Keratinocyte (primary cell): ENCODE results near the gene IL1A. TPM values are rescaled to one million over a fixed set of nuclear protein-coding genes. Genes with fewer than 3 reads are reported as not detected.

Experiments used
- DNase-seq: peaks from one replicate; pipeline ENCODE4 v3.0.0-alpha.2; 2011; ENCODE audit warnings: low read depth, missing footprints, low spot score
- FAIRE-seq: peaks from 2 replicates; lab custom pipeline; 2011; peaks lifted over from hg19 to GRCh38; lab: Jason Lieb, UNC
- H2AFZ ChIP-seq: 2 replicates; pipeline ENCODE4 v1.6.0; 2012; ENCODE audit warnings: low read length, control low read depth, inconsistent platforms; ENCODE audit not compliant: control insufficient read depth
- H3K27ac ChIP-seq: 2 replicates; pipeline ENCODE4 v1.5.1; 2011; ENCODE audit warnings: low read length; ENCODE audit not compliant: control insufficient read depth, insufficient read depth
- H3K27me3 ChIP-seq: 3 replicates; pipeline ENCODE4 v1.6.0; 2011; ENCODE audit warnings: low read length; ENCODE audit not compliant: control insufficient read depth, insufficient read depth; ENCODE audit errors: extremely low read depth
- H3K36me3 ChIP-seq, 2 experiments: 2 replicates in 1 of 2; 3 replicates in 1 of 2; pipeline ENCODE4 v1.5.1; 2011; ENCODE audit warnings: low read length in 2 of 2, mild to moderate bottlenecking in 1 of 2; ENCODE audit not compliant: control insufficient read depth in 2 of 2, insufficient read depth in 2 of 2; ENCODE audit errors: extremely low read depth in 1 of 2
- H3K4me1 ChIP-seq: 3 replicates; pipeline ENCODE4 v1.5.1; 2011; ENCODE audit warnings: low read length; ENCODE audit not compliant: control insufficient read depth, insufficient read depth; ENCODE audit errors: extremely low read depth
- H3K4me2 ChIP-seq: 3 replicates; pipeline ENCODE4 v1.6.0; 2011; ENCODE audit warnings: low read depth, low read length; ENCODE audit not compliant: control insufficient read depth, insufficient read depth; ENCODE audit errors: extremely low read depth
- H3K4me3 ChIP-seq, 3 experiments: fragments of 200-600 bp in 1 of 3; sonication (generic) in 1 of 3; 2 replicates in 2 of 3; 3 replicates in 1 of 3; pipeline ENCODE4 v1.5.1; 2011 to 2016; ENCODE audit warnings: low read length in 3 of 3, mild to moderate bottlenecking in 3 of 3, control low read depth in 2 of 3, inconsistent platforms in 1 of 3, low read depth in 1 of 3, mixed read lengths in 1 of 3, mixed run types in 1 of 3, moderate library complexity in 1 of 3; ENCODE audit not compliant: control insufficient read depth in 2 of 3, insufficient read depth in 2 of 3; ENCODE audit errors: extremely low read depth in 1 of 3
- H3K79me2 ChIP-seq: 2 replicates; pipeline ENCODE4 v1.6.0; 2012; ENCODE audit warnings: low read length; ENCODE audit not compliant: control insufficient read depth, insufficient read depth
- H3K9ac ChIP-seq: 3 replicates; pipeline ENCODE4 v1.6.0; 2011; ENCODE audit warnings: low read length; ENCODE audit not compliant: control insufficient read depth, insufficient read depth; ENCODE audit errors: extremely low read depth
- H3K9me1 ChIP-seq: 3 replicates; pipeline ENCODE4 v1.6.0; 2011; ENCODE audit warnings: low read length; ENCODE audit not compliant: control insufficient read depth, insufficient read depth; ENCODE audit errors: extremely low read depth
- H3K9me3 ChIP-seq: 2 replicates; pipeline ENCODE4 v1.5.1; 2012; ENCODE audit warnings: low read depth, low read length; ENCODE audit not compliant: control insufficient read depth
- H4K20me1 ChIP-seq: 3 replicates; pipeline ENCODE4 v1.6.0; 2011; ENCODE audit warnings: low read length; ENCODE audit not compliant: control insufficient read depth, insufficient read depth; ENCODE audit errors: extremely low read depth
- CTCF ChIP-seq, 3 experiments: IDR thresholded peaks in 1 of 3; conservative IDR thresholded peaks in 1 of 3; optimal IDR thresholded peaks in 1 of 3; 2 replicates in 2 of 3; 3 replicates in 1 of 3; pipeline versions ENCODE3 to v1.5.1; 2011; ENCODE audit warnings: low read length in 3 of 3, mild to moderate bottlenecking in 3 of 3, moderate library complexity in 2 of 3, control low read depth in 1 of 3, inconsistent platforms in 1 of 3; ENCODE audit not compliant: insufficient read depth in 2 of 3; ENCODE audit errors: extremely low read depth in 1 of 3
- EZH2 ChIP-seq: IDR thresholded peaks from one replicate; pipeline ENCODE4 v1.6.1; 2012; ENCODE audit warnings: inconsistent platforms, mild to moderate bottlenecking, low read length, moderate library complexity
- dilution Hi-C: fragments of 300-500 bp; cut with MboI; formaldehyde crosslinking; loops from one replicate; pipeline ENCODE4 v1.7.0; 2020; ENCODE audit warnings: low sequenced_read_pairs; ENCODE audit not compliant: extremely low pct_ligation_motif_present
- polyA plus RNA-seq, 5 experiments: library from polyadenylated mRNA; depleted of rRNA in 3 of 5; stranded (reverse) in 3 of 5; stranded (forward) in 1 of 5; unstranded in 1 of 5; fragments of >200 nt; gene quantifications; 1 replicate in 1 of 5; 2 replicates in 3 of 5; 3 replicates in 1 of 5; pipeline versions ENCODE4 v1.2.1 to v1.2.3, GENCODE V29; 2011 to 2012; ENCODE audit warnings: missing spikeins in 2 of 5, low read depth in 1 of 5, low replicate concordance in 1 of 5

IL1A gene
- polyA plus RNA-seq, 1 donor (not counting 4 experiments of a cell fraction or from before 2014, with no cell fraction given) = 269 TPM

GRCh38 chr2:112756207-112756606 lies 28.1 kb downstream of the IL1A start:
- Histone ChIP-seq H4K20me1 (no peaks in the 10 kb centered on the region), H3K4me3 (no peak overlapping the region), H3K9me3 (no peaks in the 10 kb centered on the region), H3K36me3 (peaks cover 0 to 50% of the 10 kb centered on the region in 2 experiments), H3K4me1 (no peaks in the 10 kb centered on the region), H3K9me1 (no peaks in the 10 kb centered on the region), H2AFZ (no peak overlapping the region), H3K4me2 (no peak overlapping the region), H3K9ac (no peak overlapping the region), H3K79me2 (peaks cover 47% of the 10 kb centered on the region), H3K27ac (no peak overlapping the region), H3K27me3 (no peaks in the 10 kb centered on the region)
- FAIRE-seq (peak; percentile 61), DNase-seq (no peak)
- TF ChIP-seq EZH2 (no peak), CTCF (optimal IDR thresholded peaks at IDR 0.05 in 1 of 3, IDR thresholded peaks at IDR 0.05 in 1 of 3, conservative IDR thresholded peaks at IDR 0.05 in 1 of 3; ENCODE audit: extremely low read depth in 1 of 3, insufficient read depth in 2 of 3, low read length in 3 of 3) (no peak)
- dilution Hi-C loops = no loop called here

- Histone ChIP-seq H3K9ac (no peak overlapping the region), H3K27ac (no peak overlapping the region), H3K4me2 (no peak overlapping the region), H3K4me3 (no peak overlapping the region), H2AFZ (no peak overlapping the region), H3K9me1 (no peaks in the 10 kb centered on the region), H3K4me1 (no peaks in the 10 kb centered on the region), H3K27me3 (no peaks in the 10 kb centered on the region), H3K36me3 (peaks cover 0 to 50% of the 10 kb centered on the region in 2 experiments), H4K20me1 (no peaks in the 10 kb centered on the region), H3K79me2 (peaks cover 46% of the 10 kb centered on the region), H3K9me3 (no peaks in the 10 kb centered on the region)
- dilution Hi-C loops = no loop called here
- TF ChIP-seq CTCF (optimal IDR thresholded peaks at IDR 0.05 in 1 of 3, IDR thresholded peaks at IDR 0.05 in 1 of 3, conservative IDR thresholded peaks at IDR 0.05 in 1 of 3; ENCODE audit: extremely low read depth in 1 of 3, insufficient read depth in 2 of 3, low read length in 3 of 3) (no peak), EZH2 (no peak)
- FAIRE-seq (no peak), DNase-seq (no peak)
These were observed 28.8 kb downstream of the IL1A start for GRCh38 chr2:112755444-112755843.
